Measurements from ENCODE around the gene KCTD11.
A peak's percentile ranks its signal among the peaks of the same experiment; 100 is the strongest.
"Not testable (repeated sequence)": the region's sequence is repeated elsewhere in the genome, so short reads cannot be mapped to it uniquely, and the experiment has no call there.

Gene KCTD11

DNA sequence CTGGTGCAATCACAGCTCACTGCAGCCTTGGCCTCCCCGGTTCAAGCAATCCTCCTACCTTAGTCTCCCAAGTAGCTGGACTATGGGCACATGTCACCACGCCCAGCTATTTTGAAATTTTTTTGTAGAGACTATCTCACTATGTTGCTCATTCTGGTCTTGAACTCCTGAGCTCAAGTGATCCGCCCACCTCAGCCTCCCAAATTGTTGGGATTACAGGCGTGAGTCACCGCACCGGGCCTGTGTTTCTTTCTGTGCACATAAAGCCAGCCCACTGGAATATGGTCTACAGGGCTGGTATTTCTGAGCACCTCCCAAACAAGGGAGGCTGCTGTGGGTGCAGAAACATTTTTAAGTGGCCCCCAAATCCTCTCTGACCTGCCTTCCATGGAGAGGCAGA lies 11.3 kb downstream of the KCTD11 start:
- H3K27ac ChIP-seq: peak overlapping the region in 1 of 21 experiments; percentile 13

DNA sequence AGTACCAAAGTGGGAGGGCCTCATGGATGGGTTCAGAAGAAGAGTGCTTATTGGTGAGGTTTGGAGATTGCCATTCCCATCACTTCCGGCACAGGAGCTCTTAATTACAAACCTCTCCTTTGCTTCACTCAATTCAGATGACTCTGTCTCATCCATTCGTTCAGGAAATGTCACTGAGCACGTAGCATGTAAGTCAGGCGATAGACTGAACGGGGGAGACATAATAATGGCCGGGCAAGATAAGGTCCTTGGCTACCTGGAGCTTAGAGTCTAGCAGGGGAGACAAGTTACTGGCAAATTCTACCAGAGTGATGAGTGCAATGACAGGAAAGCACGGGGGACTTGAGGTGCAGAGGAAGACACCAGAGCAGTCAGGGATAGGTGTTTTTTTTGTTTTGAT lies 14.0 kb downstream of the KCTD11 start:
- H3K4me3 ChIP-seq, H3K27ac ChIP-seq: not testable (repeated sequence)

More for the DNA sequence above, 11.3 kb downstream of the KCTD11 start:
- H3K4me3 ChIP-seq: no peak overlapping the region

- Histone ChIP-seq H3K4me3 (no peak overlapping the region), H3K27ac (no peak overlapping the region)
These were observed 15.1 kb downstream of the KCTD11 start for GRCh38 chr17:7367083-7367482.

DNA sequence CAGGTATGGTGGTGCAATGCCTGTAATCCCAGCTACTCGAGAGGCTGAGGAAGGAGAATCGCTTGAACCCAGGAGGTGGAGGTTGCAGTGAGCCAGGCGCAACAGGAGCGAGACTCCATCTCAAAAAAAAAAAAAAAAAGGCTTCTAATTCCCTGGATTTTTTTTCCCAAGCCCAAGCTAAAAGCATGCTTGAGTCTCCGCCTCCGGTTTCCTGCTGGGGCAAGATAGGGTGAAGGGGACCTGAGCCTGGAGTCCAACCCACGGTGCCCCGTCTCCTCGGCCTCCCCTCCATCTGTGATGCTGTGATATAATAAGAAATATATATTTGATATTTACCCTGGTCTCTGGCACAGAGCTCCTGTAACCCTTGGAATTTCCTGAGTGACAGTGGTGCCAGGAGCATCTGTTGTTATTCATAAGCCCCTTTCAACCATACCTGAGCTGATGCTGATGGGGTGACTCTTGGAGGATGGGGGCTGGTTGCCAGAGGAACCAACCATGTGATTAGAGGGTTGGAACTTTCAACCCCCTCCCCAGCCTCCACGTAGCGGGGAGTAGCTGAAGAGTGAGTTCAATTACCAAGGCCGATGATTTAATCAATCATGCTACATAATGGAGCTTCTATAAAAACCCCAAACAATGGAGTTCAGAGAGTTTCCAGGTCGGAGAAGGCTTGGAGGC lies 16.1 kb downstream of the KCTD11 start:
- no peak overlapping the region for H3K27ac ChIP-seq
- no peak overlapping the region for H3K4me3 ChIP-seq

GRCh38 chr17:7368599-7368994 lies 16.6 kb downstream of the KCTD11 start:
- not testable (repeated sequence) for H3K27ac ChIP-seq, H3K4me3 ChIP-seq

GRCh38 chr17:7369825-7370224 lies 17.9 kb downstream of the KCTD11 start:
- Histone ChIP-seq H3K27ac (no peak overlapping the region), H3K4me3 (no peak overlapping the region)

DNA sequence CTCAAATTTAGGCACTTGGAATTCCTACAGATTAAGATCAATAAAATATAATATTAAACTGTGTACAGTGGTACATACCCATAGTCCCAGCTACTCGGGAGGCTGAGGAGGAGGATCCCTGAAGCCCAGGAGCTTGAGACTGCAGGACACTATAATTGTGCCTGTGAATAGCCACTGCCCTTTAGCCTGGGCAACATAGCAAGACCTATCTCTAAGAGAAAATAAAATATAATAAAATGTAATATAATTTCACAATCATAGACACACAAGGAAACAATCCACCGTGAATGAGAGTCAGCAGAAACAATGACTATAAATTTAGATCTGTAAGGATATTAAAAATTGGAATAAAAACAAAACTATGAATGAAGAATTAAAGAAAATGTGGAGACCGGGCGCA lies 18.9 kb downstream of the KCTD11 start:
- Histone ChIP-seq H3K27ac (no peak overlapping the region), H3K4me3 (no peak overlapping the region)

DNA sequence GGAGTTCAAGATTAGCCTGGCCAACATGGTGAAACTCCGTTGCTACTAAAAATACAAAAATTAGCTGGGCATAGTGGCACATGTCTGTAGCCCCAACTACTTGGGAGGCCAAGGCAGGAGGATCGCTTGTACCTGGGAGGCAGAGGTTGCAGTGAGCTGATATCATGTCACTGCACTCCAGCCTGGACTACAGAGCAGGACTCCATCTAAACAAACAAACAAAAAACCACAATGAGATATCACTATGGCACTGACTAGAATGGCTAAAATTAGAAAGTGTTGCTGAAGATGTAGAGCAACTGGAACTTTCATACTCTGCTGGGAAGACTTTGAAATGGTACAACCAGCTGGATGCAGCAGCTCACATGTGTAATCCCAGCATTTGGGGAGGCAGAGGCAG lies 22.4 kb downstream of the KCTD11 start:
- Histone ChIP-seq H3K27ac (no peak overlapping the region), H3K4me3 (no peak overlapping the region)

GRCh38 chr17:7379134-7379533 lies 27.2 kb downstream of the KCTD11 start:
- Histone ChIP-seq H3K4me3 (no peak overlapping the region), H3K27ac (no peak overlapping the region)

- Histone ChIP-seq H3K27ac (peak overlapping the region in 16 of 21 experiments; percentile 6 to 85 (median 76)), H3K4me3 (peak overlapping the region; percentile 36 to 55 (median 41))
These were observed 28.4 kb downstream of the KCTD11 start for GRCh38 chr17:7380321-7380720.

GRCh38 chr17:7380855-7381683 lies 29.1 kb downstream of the KCTD11 start, which contains the start of gene TNK1:
TNK1 (plus strand) TSS chr17:7381089; CDS start chr17:7382927, 1,838 bp downstream.
- Histone ChIP-seq H3K4me3 (peak within 1 kb of the TSS; percentile 36 to 55 (median 41)), H3K27ac (peak within 1 kb of the TSS in 20 of 21 experiments; percentile 5 to 85 (median 72))

DNA sequence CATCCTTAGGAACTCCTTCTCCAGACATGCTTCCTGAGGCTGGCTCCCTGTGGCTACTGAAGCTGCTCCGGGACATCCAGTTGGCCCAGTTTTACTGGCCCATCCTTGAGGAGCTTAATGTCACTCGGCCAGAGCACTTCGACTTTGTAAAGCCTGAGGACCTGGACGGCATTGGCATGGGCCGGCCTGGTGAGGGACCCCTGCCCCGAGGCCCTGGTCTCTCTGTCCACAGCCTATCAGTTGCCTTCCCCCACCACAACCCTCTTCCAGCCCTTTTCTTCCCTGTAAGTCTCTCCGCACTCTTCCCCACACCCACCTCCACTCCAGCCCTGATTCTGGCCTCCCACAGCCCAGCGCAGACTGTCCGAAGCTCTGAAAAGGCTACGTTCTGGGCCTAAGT lies 30.9 kb downstream of the KCTD11 start:
- no peak overlapping the region for H3K4me3 ChIP-seq
- peak overlapping the region in 1 of 21 experiments; percentile 54 for H3K27ac ChIP-seq

DNA sequence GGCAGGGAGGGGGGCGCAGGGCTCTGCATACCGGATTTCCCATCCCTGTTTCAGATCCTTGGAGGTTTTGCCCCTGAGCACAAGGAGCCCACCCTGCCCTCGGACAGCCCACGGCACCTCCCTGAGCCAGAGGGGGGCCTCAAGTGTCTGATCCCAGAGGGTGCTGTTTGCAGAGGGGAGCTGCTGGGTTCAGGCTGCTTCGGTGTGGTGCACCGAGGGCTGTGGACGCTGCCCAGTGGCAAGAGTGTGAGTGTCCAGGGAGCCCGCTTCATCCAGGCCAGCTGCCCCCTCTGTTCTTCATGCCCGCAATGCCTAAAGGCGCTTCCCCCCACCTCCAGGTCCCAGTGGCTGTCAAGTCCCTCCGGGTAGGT lies 31.4 kb downstream of the KCTD11 start:
- peak overlapping the region in 2 of 7 experiments; percentile 27 to 36 for H3K4me3 ChIP-seq
- peak overlapping the region in 4 of 21 experiments; percentile 28 to 60 (median 46) for H3K27ac ChIP-seq

DNA sequence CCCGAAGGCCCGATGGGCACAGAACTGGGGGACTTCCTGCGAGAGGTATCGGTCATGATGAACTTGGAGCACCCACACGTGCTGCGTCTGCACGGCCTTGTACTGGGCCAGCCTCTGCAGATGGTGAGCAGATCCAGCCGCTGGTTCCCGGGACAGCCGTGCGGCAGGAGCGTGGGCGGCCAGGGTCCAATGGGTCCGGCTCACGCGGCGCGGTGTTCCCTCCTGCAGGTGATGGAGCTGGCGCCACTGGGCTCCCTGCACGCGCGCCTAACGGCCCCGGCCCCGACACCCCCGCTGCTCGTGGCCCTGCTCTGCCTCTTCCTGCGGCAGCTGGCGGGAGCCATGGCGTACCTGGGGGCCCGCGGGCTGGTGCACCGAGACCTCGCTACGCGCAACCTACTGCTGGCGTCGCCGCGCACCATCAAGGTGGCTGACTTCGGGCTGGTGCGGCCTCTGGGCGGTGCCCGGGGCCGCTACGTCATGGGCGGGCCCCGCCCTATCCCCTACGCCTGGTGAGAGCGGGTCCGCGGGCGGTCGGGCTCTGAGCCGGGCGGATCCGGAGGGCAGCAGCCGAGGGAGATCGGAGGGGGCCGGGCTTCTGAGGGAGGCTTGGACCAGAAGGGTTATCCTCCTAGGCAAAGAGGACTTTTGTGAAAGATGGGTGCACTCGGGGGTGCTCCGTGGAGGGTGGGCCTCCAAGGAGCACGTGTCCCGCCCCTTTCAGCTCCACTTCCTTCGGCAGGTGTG lies 32.0 kb downstream of the KCTD11 start:
- Histone ChIP-seq H3K27ac (peak overlapping the region in 11 of 21 experiments; percentile 1 to 76 (median 49)), H3K4me3 (peak overlapping the region; percentile 7 to 36 (median 27))

DNA sequence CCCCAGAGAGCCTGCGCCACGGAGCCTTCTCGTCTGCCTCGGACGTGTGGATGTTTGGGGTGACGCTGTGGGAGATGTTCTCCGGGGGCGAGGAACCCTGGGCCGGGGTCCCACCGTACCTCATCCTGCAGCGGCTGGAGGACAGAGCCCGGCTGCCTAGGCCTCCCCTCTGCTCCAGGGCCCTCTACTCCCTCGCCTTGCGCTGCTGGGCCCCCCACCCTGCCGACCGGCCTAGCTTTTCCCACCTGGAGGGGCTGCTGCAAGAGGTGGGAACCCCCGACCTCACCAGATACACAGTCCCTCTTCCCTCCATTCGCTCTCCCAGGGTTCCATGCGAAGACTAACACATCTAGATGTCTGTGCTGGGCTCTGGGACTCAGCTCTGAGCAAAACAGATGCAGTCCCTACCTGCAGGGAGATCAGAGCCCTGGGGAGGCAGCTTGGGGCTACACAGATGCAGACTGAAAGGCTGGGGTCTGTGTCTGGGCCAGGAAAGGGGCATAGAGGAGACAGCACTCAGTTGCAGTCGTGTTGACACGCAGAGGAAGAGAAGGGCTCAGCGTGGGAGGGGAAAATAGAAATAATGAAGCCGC lies 32.6 kb downstream of the KCTD11 start:
- Histone ChIP-seq H3K4me3 (peak overlapping the region; percentile 7 to 36 (median 27)), H3K27ac (peak overlapping the region in 9 of 21 experiments; percentile 1 to 76 (median 49))

GRCh38 chr17:7388856-7389255 lies 36.9 kb downstream of the KCTD11 start:
- Histone ChIP-seq H3K27ac (no peak overlapping the region), H3K4me3 (no peak overlapping the region)

DNA sequence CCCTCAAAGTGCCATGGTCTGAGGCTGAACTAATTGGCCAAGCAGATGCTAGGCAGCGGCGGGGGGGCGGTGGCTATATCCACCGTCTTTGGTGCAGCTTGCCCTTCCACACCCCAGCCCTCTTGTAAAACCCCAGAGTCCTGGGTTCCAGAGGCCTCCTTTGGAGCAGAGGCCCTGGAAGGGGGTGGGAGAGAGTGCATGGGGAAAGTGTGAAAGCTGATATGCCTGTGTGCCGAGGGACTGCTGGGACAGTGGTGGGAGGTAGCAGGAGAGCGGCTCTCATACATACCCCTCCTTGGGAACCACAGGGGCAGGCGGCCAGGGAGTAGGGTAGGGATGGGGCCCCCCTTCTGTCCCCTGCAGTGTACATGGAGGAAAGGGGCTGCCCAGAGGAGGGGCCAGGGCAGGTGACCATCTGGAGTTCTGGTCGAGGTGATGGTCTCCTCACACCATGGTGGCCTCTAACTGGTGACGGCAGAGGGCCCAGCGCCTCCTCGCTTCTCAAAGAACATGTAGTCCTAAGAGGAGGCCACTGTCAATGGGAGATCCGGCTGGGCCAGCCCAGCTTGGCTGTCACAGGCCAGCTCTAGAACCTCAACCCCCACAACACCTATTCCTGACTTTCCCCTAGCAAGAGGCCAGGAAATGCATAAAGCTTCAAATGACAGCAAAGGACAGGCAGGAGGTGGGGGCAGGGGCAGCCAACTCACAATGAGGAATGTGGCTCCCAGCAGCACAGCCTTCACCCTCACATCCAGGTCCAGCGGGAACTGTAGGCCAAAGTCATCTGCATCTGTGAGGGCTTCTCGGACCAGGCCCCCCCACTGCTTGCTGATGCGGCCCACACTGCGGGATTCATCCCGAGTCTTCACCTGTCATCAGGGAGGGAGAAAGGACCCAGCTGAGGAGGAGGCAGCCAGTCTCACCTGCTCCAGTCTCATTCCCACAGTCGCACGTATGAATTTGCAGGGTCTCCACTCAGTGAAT lies 38.3 kb downstream of the KCTD11 start:
- H3K4me3 ChIP-seq: no peak overlapping the region
- no peak overlapping the region for H3K27ac ChIP-seq

DNA sequence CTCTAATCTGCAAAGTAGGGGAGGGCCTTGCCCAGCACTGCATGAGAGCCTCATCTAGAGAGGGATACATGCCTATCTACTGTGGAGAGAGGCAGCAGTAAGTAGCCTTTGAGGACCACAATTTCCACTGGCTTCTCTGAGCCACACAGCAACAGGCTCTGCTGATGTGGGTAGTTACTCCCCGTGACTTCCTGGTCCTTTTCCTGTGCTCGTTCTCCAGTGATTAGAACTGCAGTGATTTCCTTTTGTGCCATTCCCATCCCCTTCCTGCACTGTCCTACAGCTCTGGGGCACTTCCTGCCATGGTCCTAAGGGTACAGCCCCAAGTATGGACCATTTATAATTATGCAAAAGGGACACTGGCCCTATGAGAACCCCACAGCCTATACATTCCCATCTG lies 39.3 kb downstream of the KCTD11 start:
- no peak overlapping the region for H3K4me3 ChIP-seq
- peak overlapping the region in 1 of 21 experiments; percentile 5 for H3K27ac ChIP-seq
